ENCODE results near the gene TLCD2.

DNA sequence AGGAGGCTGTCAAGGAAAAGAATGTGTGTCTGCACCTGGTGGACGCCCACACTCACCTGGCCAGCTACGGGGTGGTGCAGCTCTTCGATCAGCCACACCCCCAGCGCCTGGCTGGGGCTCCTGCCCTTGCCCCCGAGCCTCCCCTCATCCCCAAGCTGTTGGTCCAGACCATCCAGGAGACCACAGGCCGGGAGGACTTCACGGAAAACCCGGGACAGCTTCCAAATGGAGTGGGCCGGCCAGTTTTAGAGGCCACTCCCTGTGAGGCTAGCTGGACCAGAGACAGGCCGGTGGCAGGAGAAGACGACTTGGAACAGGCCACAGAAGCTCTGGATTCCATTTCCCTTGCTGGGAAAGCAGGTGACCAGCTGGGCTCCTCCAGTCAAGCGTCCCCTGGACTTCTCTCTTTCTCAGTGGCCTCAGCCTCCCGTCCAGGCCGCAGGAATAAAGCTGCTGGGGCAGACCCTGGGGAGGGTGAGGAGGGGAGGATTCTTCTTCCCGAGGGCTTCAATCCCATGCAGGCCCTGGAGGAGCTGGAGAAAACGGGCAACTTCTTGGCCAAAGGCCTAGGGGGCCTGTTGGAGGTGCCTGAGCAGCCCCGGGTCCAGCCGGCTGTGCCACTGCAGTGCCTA lies 16.6 kb upstream of the TLCD2 start:
- TF ChIP-seq, protein P1, sequence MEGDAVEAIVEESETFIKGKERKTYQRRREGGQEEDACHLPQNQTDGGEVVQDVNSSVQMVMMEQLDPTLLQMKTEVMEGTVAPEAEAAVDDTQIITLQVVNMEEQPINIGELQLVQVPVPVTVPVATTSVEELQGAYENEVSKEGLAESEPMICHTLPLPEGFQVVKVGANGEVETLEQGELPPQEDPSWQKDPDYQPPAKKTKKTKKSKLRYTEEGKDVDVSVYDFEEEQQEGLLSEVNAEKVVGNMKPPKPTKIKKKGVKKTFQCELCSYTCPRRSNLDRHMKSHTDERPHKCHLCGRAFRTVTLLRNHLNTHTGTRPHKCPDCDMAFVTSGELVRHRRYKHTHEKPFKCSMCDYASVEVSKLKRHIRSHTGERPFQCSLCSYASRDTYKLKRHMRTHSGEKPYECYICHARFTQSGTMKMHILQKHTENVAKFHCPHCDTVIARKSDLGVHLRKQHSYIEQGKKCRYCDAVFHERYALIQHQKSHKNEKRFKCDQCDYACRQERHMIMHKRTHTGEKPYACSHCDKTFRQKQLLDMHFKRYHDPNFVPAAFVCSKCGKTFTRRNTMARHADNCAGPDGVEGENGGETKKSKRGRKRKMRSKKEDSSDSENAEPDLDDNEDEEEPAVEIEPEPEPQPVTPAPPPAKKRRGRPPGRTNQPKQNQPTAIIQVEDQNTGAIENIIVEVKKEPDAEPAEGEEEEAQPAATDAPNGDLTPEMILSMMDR (IDR thresholded peaks at IDR 0.05): no peak
- TF ChIP-seq, protein P2, sequence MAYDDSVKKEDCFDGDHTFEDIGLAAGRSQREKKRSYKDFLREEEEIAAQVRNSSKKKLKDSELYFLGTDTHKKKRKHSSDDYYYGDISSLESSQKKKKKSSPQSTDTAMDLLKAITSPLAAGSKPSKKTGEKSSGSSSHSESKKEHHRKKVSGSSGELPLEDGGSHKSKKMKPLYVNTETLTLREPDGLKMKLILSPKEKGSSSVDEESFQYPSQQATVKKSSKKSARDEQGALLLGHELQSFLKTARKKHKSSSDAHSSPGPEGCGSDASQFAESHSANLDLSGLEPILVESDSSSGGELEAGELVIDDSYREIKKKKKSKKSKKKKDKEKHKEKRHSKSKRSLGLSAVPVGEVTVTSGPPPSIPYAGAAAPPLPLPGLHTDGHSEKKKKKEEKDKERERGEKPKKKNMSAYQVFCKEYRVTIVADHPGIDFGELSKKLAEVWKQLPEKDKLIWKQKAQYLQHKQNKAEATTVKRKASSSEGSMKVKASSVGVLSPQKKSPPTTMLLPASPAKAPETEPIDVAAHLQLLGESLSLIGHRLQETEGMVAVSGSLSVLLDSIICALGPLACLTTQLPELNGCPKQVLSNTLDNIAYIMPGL (CRISPR knock-in tag; IDR thresholded peaks at IDR 0.05): no peak
- TF ChIP-seq, protein P3, sequence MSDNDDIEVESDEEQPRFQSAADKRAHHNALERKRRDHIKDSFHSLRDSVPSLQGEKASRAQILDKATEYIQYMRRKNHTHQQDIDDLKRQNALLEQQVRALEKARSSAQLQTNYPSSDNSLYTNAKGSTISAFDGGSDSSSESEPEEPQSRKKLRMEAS (CRISPR knock-in tag; IDR thresholded peaks at IDR 0.05): no peak
- TF ChIP-seq, protein P4, sequence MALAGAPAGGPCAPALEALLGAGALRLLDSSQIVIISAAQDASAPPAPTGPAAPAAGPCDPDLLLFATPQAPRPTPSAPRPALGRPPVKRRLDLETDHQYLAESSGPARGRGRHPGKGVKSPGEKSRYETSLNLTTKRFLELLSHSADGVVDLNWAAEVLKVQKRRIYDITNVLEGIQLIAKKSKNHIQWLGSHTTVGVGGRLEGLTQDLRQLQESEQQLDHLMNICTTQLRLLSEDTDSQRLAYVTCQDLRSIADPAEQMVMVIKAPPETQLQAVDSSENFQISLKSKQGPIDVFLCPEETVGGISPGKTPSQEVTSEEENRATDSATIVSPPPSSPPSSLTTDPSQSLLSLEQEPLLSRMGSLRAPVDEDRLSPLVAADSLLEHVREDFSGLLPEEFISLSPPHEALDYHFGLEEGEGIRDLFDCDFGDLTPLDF (CRISPR knock-in tag; IDR thresholded peaks at IDR 0.05): no peak
- TF ChIP-seq ESRRA (CRISPR knock-in tag; IDR thresholded peaks at IDR 0.05; ENCODE audit: borderline replicate concordance): no peak
- TF ChIP-seq, protein P5, sequence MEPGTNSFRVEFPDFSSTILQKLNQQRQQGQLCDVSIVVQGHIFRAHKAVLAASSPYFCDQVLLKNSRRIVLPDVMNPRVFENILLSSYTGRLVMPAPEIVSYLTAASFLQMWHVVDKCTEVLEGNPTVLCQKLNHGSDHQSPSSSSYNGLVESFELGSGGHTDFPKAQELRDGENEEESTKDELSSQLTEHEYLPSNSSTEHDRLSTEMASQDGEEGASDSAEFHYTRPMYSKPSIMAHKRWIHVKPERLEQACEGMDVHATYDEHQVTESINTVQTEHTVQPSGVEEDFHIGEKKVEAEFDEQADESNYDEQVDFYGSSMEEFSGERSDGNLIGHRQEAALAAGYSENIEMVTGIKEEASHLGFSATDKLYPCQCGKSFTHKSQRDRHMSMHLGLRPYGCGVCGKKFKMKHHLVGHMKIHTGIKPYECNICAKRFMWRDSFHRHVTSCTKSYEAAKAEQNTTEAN (CRISPR knock-in tag; IDR thresholded peaks at IDR 0.05): no peak
- no peak for TF ChIP-seq CREB1 (CRISPR knock-in tag; IDR thresholded peaks at IDR 0.05)
- TF ChIP-seq SMAD4 (CRISPR knock-in tag; IDR thresholded peaks at IDR 0.05): no peak
- no peak for TF ChIP-seq TCF7 (CRISPR knock-in tag; IDR thresholded peaks at IDR 0.05; ENCODE audit: low read depth)
- TF ChIP-seq ATF1 (CRISPR knock-in tag; IDR thresholded peaks at IDR 0.05): no peak
- TF ChIP-seq, protein P6, sequence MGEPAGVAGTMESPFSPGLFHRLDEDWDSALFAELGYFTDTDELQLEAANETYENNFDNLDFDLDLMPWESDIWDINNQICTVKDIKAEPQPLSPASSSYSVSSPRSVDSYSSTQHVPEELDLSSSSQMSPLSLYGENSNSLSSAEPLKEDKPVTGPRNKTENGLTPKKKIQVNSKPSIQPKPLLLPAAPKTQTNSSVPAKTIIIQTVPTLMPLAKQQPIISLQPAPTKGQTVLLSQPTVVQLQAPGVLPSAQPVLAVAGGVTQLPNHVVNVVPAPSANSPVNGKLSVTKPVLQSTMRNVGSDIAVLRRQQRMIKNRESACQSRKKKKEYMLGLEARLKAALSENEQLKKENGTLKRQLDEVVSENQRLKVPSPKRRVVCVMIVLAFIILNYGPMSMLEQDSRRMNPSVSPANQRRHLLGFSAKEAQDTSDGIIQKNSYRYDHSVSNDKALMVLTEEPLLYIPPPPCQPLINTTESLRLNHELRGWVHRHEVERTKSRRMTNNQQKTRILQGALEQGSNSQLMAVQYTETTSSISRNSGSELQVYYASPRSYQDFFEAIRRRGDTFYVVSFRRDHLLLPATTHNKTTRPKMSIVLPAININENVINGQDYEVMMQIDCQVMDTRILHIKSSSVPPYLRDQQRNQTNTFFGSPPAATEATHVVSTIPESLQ (CRISPR knock-in tag; IDR thresholded peaks at IDR 0.05): no peak
- TF ChIP-seq, protein P7, sequence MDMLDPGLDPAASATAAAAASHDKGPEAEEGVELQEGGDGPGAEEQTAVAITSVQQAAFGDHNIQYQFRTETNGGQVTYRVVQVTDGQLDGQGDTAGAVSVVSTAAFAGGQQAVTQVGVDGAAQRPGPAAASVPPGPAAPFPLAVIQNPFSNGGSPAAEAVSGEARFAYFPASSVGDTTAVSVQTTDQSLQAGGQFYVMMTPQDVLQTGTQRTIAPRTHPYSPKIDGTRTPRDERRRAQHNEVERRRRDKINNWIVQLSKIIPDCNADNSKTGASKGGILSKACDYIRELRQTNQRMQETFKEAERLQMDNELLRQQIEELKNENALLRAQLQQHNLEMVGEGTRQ (CRISPR knock-in tag; IDR thresholded peaks at IDR 0.05): no peak
- no peak for TF ChIP-seq JUN (CRISPR knock-in tag; IDR thresholded peaks at IDR 0.05)

Data from WTC11 (cell line).